Heart right ventricle (tissue), 16 donors: ENCODE results near the gene VASP. TPM values are rescaled to one million over a fixed set of nuclear protein-coding genes. Genes with fewer than 3 reads are reported as not detected.

Experiments
- ATAC-seq, 8 donors: fragments of 200-7000 bp; cut with Tn5 transposase; one replicate each; pipeline ENCODE4 v1.9.1; 2020; ENCODE audit warnings: mild to moderate bottlenecking in 8 of 8, moderate library complexity in 8 of 8, moderate number of reproducible peaks in 1 of 8
- DNase-seq, 2 donors: peaks; one replicate each; pipeline ENCODE4 v3.0.0-alpha.2; 2020
- H3K27ac ChIP-seq, 10 donors: fragments of 200-600 bp; sonication (generic) in 2 of 10; one replicate each; pipeline versions ENCODE4 v1.5.0 to v1.8.0; 2020 to 2022; ENCODE audit warnings: mild to moderate bottlenecking in 3 of 10
- H3K27me3 ChIP-seq, 7 donors: fragments of 200-600 bp; one replicate each; pipeline ENCODE4 v1.8.0; 2021 to 2022; ENCODE audit warnings: mild to moderate bottlenecking in 2 of 7
- H3K36me3 ChIP-seq, 9 donors: fragments of 200-600 bp; sonication (generic) in 1 of 9; one replicate each; pipeline versions ENCODE4 v1.5.0 to v1.8.0; 2020 to 2022; ENCODE audit warnings: mild to moderate bottlenecking in 2 of 9
- H3K4me1 ChIP-seq, 9 donors: fragments of 200-600 bp; sonication (generic) in 1 of 9; one replicate each; pipeline versions ENCODE4 v1.5.0 to v1.8.0; 2020 to 2022; ENCODE audit warnings: mild to moderate bottlenecking in 4 of 9
- H3K4me3 ChIP-seq, 10 donors: fragments of 200-600 bp; sonication (generic) in 2 of 10; one replicate each; pipeline versions ENCODE4 v1.5.0 to v1.8.0; 2020 to 2022; ENCODE audit warnings: mild to moderate bottlenecking in 7 of 10, moderate library complexity in 2 of 10
- H3K9me3 ChIP-seq, 11 donors: fragments of 200-600 bp in 10 of 11; sonication (generic) in 2 of 11; one replicate each; pipeline versions ENCODE4 v1.5.0 to v1.8.0; 2013 to 2022; ENCODE audit warnings: mild to moderate bottlenecking in 2 of 11, control low read depth in 1 of 11, moderate library complexity in 1 of 11
- WGBS, 2 donors: extraction: QIAGEN DNeasy Blood & Tissue Kit; methylation state at CpG; one replicate each; pipeline ENCODE4 v1.1.7; 2013; ENCODE audit warnings: inconsistent platforms in 1 of 2; 5-methylcytosine and 5-hydroxymethylcytosine counted together
- intact Hi-C, 10 donors: fragments of 100-400 bp; cut with DNase I; formaldehyde crosslinking; loops; one replicate each; pipeline versions ENCODE4 v1.11.1 to v1.14.2; 2022
- polyA plus RNA-seq, 2 donors: library from polyadenylated mRNA; stranded (reverse); fragments of 200-250 nt; gene quantifications; one replicate each; pipeline ENCODE4 v1.2.3, GENCODE V29; 2013
- total RNA-seq, 10 donors: library from RNA; stranded (reverse); fragmentation: NEBNext Ultra II Directional in 3 of 10; extraction: Animal tissue kit (Norgen Biotek cat#: 25700) in 3 of 10; gene quantifications; one replicate each; pipeline versions ENCODE4 v1.2.1 to v1.2.4, GENCODE V29; 2021 to 2023
- TF ChIP-seq, protein P1 (sequence below), 9 donors: fragments of 200-600 bp; sonication (generic) in 2 of 9; IDR thresholded peaks; one replicate each; pipeline versions ENCODE4 v1.5.0 to v1.8.0; 2021 to 2022; ENCODE audit warnings: antibody characterized with exemption in 9 of 9, mild to moderate bottlenecking in 5 of 9, moderate library complexity in 1 of 9
- donor health status: Arrhythmogenic right ventricular cardiomyopathy.
- donor health status: ischemic (EF 13 %, LVEDD 7.1; RV severe dilation, severe dysfunction).
- donor health status: healthy with polysubstance abuse.
- donor health status: DM: no; HTN: yes; CAD: no.
- donor health status: DM: no; HTN: no; CAD: no.
- donor health status: ischemic (EF 25% LVEDD 6.9; RV normal size, moderate dysfunction).
- donor health status: ischemic (EF 25% LVEDD 5.7; RV mildly dilated, moderate dysfunction).
- donor health status: healthy.
- donor health status: DM: yes; HTN: yes; CAD: no.
- donor health status: Ischemic cardiomyopathy.
- donor health status: ischemic (EF 35%, LVEDD 5.7; RV mildly dilated, moderate dysfunction).
- donor health status: nonischemic (EF 11% LVEDD 7.7; RV severe dilation, severe dysfunction).
- donor health status: DM: yes; HTN: yes; CAD: no.
- donor health status: PGD.
- donor health status: ischemic (EF 29% LVEDD 5.4; RV normal size, mild dysfunction).
- donor health status: nonischemic (EF 23%, LVEDD 6.1; RV moderate dilation, normal function).

Gene VASP
- total and polyA plus RNA-seq, 12 donors, result 24.9 to 78.6 (median 43.6) TPM

DNA sequence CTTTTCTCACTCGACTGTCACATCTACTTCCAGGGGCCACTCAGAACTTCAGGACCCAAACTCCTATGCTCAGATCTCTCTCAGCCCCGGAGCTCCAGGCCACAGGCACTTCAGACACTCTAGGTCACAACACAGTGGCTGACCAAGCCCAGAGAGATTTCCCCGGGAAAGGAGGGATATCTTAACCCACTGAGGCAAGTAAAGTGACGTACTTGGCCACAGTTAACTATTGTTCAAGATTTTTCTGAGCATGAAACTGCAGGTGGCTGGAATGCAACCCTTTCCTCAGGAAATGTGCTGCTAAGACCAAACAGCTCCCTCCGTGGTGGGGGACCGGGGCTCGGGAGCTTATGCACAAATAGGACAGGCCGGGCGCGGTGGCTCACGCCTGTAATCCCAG, 53.4 kb downstream of the VASP start:
- Histone ChIP-seq H3K27me3 (no peaks in the 10 kb centered on the region), H3K4me3 (no peak overlapping the region), H3K4me1 (peaks cover 0 to 45% (median 23%) of the 10 kb centered on the region in 9 donors), H3K27ac (peak overlapping the region in 8 of 10 donors; percentile 6 to 73 (median 52)), H3K9me3 (no peaks in the 10 kb centered on the region), H3K36me3 (peaks cover 0 to 4% (median 0%) of the 10 kb centered on the region in 9 donors)
- peak in 6 of 8 donors; percentile 34 to 75 (median 53) for ATAC-seq
- intact Hi-C loops, result loop anchor here in 2 of 10 donors (5.0 kb wide), 2 partner anchors 33 to 38 kb away; no protein-coding TSS in a partner anchor
- no peak for DNase-seq
- TF ChIP-seq, protein P1, sequence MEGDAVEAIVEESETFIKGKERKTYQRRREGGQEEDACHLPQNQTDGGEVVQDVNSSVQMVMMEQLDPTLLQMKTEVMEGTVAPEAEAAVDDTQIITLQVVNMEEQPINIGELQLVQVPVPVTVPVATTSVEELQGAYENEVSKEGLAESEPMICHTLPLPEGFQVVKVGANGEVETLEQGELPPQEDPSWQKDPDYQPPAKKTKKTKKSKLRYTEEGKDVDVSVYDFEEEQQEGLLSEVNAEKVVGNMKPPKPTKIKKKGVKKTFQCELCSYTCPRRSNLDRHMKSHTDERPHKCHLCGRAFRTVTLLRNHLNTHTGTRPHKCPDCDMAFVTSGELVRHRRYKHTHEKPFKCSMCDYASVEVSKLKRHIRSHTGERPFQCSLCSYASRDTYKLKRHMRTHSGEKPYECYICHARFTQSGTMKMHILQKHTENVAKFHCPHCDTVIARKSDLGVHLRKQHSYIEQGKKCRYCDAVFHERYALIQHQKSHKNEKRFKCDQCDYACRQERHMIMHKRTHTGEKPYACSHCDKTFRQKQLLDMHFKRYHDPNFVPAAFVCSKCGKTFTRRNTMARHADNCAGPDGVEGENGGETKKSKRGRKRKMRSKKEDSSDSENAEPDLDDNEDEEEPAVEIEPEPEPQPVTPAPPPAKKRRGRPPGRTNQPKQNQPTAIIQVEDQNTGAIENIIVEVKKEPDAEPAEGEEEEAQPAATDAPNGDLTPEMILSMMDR (IDR thresholded peaks at IDR 0.05), result no peak
- WGBS, 2 donors, result 54 to 57% methylated on average over 11 of the region's 11 CpGs

- WGBS, 2 donors, result 69 to 73% methylated on average over 5 of the region's 5 CpGs
- Histone ChIP-seq H3K27ac (no peak overlapping the region), H3K9me3 (no peaks in the 10 kb centered on the region), H3K27me3 (no peaks in the 10 kb centered on the region), H3K4me1 (peaks cover 0 to 43% (median 29%) of the 10 kb centered on the region in 9 donors), H3K4me3 (no peak overlapping the region), H3K36me3 (peaks cover 0 to 4% (median 0%) of the 10 kb centered on the region in 9 donors)
- no peak for ATAC-seq
- intact Hi-C loops, result loop anchor here in 2 of 10 donors (5.0 kb wide), 2 partner anchors 37 to 42 kb away; no protein-coding TSS in a partner anchor
- TF ChIP-seq, protein P1 (IDR thresholded peaks at IDR 0.05), result no peak
- no peak for DNase-seq
Observed at GRCh38 chr19:45564131-45564780, 57.0 kb downstream of the VASP start.

GRCh38 chr19:45567609-45568008, 60.3 kb downstream of the VASP start:
- intact Hi-C loops, result loop anchor here in 1 of 10 donors (5.0 kb wide), 1 partner anchor 40 kb away; no protein-coding TSS in a partner anchor
- 82 to 83% methylated on average over 2 of the region's 2 CpGs for WGBS, 2 donors
- peak overlapping the region in 6 of 10 donors; percentile 32 to 75 (median 68) for H3K27ac ChIP-seq
- no peaks in the 10 kb centered on the region for H3K36me3 ChIP-seq
- TF ChIP-seq, protein P1 (IDR thresholded peaks at IDR 0.05), result no peak
- H3K27me3 ChIP-seq, result no peaks in the 10 kb centered on the region
- peaks cover 2 to 35% (median 23%) of the 10 kb centered on the region in 9 donors for H3K4me1 ChIP-seq
- H3K9me3 ChIP-seq, result peaks cover 0 to 5% (median 0%) of the 10 kb centered on the region in 11 donors
- no peak overlapping the region for H3K4me3 ChIP-seq
- ATAC-seq (no peak), DNase-seq (no peak)

- Histone ChIP-seq H3K36me3 (peaks cover 0 to 4% (median 0%) of the 10 kb centered on the region in 9 donors), H3K27ac (peak overlapping the region; percentile 33 to 84 (median 69)), H3K4me3 (no peak overlapping the region), H3K27me3 (no peaks in the 10 kb centered on the region), H3K9me3 (peaks cover 0 to 5% (median 0%) of the 10 kb centered on the region in 11 donors), H3K4me1 (peaks cover 2 to 33% (median 22%) of the 10 kb centered on the region in 9 donors)
- WGBS, 2 donors, result 84 to 89% methylated on average over 3 of the region's 3 CpGs
- intact Hi-C loops, result loop anchor here in 1 of 10 donors (5.0 kb wide), 1 partner anchor 41 kb away; no protein-coding TSS in a partner anchor
- TF ChIP-seq, protein P1 (IDR thresholded peaks at IDR 0.05), result no peak
- DNase-seq, result no peak
- peak in 7 of 8 donors; percentile 41 to 82 (median 77) for ATAC-seq
Observed at GRCh38 chr19:45568732-45569131, 61.5 kb downstream of the VASP start.
